SIG-M5 treated with dmso at 0.1 percent for 504 hours (cell line): ENCODE measurements around the gene DAB1.
"Not testable (repeated sequence)": the region's sequence is repeated elsewhere in the genome, so short reads cannot be mapped to it uniquely, and the experiment has no call there.

Source experiments
- DNase-seq: peaks from one replicate; lab custom pipeline; 2025; ENCODE audit not compliant: unreplicated experiment; lab: John Stamatoyannopoulos, UW

Gene DAB1

DNA sequence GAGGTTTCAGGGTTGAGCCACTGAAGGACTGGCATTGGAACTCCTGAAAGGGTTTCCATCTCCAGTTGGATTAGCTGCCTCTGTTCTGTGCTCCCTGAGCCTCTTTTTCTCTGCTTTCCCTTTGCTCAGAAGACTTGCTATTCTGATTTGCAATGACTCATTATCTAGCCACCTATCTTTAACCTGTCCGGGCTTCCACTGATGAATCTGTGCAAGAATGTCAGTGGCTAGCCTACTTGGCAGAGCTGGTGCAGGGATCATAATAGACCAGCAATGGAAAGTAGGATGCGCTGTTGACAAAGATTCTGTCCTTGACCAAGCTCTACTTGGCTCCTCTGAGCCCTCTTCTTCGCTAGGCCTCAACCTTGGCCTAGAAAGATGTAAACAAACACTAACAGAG lies 336.2 kb downstream of the DAB1 start:
- not testable (repeated sequence) for DNase-seq

DNA sequence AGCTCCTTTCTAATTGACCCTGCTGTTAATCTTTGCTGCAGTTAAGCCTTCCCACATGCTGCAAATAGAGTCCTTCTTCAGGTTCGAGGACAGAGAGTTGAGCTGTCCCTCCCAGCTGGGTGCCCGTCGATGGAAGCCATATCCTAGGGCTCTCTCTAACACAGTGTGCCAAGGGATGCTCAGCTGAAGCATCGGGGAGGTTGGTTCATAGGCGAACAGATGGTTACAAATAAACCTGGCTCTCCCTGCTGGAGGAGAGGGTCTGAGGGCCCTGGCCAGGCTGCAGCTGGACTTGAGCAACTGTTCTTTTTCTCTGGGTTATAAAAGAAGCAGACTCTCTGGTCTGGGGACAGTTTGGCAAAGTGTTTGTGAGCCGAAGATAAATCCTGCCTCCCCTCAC lies 337.7 kb downstream of the DAB1 start:
- DNase-seq: no peak

DNA sequence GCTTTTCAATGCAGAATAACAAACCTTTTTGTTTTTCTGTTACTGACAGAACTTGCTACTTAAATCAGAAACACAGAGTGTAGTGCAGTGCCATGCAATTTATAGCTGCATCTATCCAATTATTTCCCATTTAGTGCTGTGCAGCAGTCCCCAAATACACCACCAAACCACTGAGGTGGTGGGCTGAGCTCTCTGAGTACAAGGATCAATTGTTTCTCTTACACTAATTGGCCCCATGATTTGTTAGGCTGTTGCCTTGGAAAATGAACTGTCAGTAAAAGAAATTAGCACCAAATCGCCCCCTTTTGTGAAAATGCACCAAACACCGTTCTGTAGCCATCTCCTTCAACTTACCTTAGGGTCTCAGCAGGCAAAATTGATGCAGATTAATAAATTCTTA lies 339.2 kb downstream of the DAB1 start:
- no peak for DNase-seq

DNA sequence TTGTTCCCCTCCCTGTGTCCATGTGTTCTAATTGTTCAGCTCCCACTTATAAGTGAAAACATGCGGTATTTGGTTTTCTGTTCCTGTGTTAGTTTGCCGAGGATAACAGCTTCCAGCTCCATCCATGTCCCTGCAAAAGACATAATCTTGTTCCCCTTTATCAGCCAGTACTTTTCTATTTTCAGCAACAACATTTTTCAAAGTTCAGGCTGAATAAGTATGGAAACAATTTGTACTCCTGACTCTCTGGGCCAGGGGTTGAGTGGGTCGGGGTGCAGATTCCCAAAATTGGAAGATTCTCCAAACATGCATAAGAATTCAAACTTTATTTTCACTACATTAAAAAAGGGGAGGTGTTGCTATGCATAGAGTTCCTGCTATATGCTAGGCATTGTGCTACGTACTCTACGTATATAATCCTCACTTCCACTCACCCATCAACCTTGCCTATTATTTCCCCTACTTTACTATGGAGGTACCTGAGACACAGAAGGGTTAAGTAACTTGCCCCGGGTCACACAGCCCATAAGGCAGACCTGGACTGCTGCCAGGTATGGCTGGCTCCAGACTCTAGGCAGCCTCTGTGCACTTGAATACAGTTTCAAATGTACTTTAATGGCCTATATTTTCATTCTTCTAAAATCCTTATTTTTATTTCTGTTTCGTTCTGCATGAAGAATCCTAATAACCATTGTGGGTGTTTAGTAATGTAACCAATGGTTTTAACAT lies 341.0 kb downstream of the DAB1 start:
- DNase-seq: no peak

DNA sequence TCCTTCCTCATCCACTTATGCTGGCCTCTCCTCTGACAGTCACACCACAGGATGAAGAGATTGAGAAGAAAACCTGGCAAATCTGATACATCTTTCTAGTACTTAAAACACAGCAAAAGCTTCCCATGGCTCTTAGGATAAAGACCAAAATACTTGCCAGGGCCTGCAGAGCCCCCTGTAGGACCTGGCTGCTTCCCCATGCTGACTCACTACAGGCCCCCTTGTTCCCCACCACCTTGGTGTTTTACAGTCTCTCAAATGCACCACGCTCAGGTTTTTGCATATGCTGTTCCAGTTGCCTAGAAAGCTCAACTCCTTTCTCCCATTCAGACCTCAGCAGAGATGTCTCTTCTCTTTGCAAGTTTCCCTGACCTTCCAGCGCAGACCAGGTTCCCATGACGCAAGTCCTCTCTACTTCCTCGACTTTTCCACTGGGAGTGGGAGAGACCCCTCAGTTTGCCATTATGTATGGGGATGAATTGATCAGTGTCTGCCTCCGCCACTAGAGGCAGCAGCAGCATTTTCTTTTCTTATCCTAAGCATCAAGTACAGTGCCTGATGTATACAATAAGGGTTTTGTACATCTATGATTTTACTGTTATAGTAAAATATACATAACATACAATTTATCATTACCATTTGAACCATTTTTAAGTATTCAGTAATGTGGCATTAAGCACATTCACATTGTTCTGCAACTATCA lies 344.3 kb downstream of the DAB1 start:
- no peak for DNase-seq

DNA sequence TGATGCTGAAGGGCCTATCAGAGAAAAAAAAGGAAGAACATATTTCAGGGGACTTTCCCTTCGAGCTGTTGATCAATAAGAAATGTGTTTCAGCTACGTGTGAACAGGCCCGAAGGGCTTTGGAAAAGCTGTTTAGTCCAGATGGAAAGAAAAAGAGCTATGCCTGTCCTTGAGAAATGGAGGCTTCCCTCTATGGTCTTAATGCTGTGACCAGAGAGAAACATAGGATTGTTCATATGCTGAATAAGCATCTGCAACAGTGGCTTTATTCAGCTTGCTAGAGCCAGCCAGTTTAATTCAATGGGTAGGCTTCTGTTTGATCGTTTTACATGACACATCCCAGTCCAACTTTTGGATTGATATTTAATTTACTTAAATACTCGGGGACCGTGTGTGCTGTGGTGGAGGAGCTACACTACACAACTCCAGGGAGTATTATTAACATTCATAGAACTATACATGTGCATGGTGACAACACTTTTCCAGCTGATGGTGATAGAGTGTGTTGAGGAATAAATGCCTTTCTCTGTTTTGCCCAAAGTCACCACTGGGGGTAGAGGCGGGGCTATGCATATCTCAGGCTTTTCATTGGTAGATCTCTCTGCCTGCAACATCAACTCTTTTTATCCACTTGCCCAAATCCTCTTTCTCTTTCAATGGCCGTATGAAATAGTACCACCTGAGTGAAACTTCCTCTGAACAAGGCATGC lies 351.3 kb downstream of the DAB1 start:
- no peak for DNase-seq

DNA sequence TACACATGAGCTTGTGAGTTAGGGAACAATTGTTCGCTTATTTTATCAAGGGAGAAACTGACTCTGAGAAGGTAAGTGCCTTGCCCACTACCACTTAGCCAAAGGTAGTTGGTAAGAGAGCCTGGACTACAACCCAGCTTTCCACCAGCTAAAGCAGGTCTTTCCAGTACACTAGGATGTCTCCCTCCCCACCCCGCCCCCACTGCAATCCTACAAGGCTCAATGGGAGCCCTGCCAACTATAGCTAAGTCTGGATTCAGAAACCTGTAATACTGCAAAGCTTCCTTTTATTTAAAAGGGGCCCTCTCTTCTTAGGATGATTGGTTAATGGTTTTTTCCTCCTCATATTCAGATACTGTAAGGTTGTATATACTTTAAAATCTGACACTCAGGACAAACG lies 356.0 kb downstream of the DAB1 start:
- DNase-seq: no peak

DNA sequence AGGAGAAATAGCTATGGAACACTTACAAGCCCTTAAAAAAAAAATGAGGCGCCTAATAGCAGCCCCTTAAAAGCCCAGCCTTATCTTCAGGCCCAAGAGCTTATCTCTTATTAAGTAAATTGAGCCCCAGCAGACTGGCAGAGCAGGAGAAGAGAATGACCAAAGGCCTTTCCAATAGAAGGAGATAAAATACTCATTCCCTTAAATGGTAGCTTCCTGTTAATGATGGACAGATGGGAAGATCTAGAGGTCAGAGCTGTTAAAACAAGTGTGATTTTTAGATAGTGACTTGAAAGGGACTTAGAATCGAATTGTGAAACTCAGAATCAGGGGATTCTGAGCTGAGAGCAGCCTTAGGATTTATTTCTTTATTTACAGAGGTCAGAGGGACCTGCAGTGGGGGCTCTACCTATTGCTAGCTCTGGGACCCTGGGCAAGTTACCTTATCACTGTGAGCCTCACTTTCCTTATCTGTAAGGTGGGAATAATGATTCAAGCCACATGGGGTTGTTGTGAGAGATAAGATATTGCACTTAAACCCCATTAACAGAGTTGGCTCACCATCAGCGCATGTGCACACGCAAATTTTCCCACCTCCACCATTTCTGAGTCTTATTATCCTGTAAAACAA lies 356.8 kb downstream of the DAB1 start:
- no peak for DNase-seq

DNA sequence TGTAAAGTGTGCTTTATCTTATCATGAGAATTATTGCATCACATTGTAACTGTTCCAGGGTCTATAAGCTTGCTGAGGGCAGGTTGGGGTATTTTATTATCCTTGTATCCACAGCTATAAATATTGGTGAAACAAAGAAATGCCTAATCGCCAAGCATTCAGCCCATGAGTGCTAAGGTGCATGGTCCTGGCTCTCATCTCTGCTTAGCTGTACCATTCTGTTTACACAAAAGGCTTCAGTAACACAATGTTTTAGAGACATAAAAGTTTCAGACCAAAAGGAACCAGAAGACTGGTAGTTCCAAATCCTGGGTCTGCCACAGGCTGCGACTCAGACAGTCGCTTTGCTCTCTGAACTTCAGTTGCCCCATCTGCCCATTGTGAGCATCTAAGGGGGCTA lies 358.4 kb downstream of the DAB1 start:
- no peak for DNase-seq

DNA sequence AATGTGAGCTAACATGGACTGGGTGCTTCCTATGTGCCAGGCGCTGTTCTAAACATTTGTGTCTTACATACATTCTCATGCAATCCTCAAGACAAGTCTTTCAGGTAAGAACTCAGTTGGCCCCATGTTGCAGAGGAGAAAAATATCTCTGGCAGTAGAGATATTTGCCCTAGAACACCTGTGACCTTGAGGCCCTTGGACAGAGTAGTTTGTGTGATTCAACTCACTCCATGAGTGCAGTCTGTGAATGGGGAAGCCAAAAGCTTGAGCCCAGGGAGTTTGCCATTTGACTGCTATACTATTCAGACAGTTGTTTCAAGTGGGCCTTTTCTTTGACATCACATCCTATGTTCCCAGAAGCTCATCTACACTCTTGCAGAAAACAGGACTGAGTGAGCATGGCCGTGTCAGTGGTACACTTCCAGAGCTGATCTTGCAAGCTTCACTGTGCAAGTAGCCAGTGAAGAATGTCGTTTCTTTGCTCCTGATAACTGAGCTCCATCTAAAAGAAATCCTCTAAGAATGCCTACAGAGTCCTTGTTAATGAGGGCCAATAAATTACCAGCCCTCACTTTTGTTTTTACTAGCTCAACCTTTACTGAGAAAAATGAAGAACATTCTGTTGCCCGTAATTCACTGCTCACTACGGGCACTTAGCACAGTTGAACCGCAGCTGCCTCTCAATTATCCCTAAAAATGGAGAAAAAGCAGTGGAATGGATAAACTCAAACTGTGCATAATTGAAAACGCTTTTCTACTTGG lies 359.3 kb downstream of the DAB1 start:
- DNase-seq: no peak

DNA sequence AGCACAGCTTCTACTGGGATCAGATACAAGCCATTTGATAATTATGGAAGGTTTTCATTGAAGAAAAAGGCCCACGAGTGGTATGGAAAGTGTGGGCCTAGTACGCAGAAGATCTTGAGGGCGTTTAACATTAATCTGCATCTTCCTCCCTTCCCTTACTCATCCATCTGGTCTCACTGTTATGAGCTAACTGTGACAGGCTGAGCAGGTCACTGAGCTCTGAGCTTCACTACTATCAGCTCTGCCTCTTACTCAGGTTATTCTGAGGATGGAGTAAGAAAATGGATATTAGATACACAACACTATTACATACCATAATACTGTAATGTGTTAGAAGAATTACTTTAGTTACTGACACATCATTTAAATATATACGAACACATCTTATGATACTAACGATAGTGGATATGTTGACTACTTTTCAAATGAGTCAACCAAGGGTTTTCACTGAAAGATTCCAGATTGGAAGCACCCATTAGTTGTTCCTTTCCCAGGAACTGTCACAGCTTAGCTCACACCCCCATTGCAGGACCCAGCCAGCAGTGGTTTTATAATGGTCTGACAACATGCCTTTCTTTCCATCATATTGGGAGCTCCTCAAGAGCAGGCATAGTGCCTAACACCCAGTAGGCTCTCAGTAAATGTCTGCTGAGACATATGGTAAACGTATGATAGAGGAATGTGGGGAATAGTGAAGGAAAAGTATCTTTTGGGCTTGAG lies 360.3 kb downstream of the DAB1 start:
- no peak for DNase-seq

DNA sequence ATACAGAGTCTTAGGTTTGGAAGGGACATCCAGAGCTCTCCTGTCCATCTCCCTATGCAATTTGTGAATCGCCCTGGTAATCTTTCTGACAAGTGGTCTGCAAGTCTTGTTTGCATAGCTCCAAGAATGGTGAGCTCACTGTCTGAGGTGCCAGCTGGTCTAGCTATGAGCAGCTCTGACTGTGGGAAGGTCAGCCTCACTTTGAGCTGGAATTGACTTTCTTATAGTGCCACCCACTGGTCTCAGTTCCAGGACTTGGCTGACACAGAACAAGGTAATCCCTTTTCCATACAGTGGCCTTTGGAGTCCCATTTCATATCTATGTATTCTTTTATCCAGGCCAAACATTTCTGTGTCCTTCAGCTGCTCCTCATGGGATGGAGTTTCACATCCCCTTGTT lies 362.5 kb downstream of the DAB1 start:
- DNase-seq: no peak

DNA sequence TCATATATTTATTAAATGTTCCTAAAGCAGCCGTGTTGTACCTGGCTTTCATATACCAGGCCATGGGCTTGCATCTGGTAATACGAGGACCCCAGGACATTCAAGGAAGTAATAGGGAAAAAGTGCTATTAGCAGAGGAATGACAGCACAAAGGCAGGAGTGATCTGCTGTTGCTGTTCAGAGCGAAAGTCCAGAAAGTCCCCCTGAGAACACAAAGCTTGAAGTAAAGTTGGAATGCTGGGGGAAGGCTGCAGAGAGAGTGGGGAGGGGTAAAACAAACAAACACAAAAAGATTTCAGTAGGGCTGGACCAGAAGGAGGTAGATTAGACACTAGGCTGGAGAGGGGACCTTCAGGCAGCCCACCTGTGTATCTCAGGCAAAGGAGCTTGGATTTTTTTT lies 363.4 kb downstream of the DAB1 start:
- DNase-seq: no peak

DNA sequence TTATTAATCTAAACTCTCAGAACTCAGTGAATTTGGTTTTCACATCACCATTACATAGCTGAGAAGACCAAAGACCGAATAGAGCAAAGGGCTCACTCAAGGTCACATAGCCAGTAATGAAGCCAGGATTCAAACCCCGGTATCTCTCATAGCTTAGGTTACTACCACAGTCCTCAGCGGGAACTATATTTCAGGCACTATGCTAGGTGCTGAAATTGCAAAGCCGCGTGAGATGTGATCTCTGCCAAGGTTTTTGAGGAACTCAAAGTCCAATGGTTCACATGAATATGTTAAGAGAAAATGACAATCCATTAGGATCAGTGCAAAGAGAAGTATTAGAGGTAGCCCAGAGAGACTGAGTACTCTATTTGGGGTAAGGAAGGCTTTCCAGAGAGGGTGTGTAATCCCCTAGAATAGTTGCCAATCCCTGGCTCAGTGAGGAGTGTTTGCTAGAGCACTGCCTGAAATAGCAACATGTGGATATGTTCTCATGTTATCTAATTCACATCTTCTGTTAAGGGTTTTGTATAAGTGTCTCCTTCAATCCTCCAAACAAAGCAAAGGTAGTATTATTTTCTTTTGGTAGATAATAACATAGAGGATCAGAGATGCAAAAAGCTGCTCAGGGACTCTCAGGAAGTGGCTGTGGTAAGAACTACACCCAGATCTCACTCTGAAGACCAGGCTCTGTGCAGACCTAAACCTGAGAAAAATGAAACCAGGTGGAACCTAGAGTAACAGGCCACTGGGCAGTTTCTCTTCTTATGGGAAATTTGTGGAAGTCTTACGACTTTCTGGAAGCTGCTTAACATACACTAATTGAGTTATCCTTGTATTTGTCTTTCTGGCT lies 365.0 kb downstream of the DAB1 start:
- no peak for DNase-seq

DNA sequence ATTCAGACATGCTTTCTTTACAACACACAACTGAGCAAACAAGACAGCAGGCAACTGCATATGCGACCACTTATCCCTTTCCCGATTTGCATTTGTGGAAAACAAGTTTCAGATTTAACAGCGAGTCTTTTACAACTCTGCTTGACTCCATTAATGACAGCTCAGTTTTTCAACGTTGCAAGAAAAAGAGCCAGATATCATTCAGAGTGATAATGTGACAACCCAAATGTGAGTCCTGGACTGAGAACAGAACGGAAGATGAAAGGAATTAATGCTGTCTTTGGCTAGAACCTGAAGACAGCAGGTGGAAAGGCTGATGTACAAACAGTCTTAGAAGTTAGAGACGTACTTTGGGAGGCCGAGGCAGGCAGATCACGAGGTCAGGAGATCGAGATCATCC lies 375.0 kb downstream of the DAB1 start:
- no peak for DNase-seq

DNA sequence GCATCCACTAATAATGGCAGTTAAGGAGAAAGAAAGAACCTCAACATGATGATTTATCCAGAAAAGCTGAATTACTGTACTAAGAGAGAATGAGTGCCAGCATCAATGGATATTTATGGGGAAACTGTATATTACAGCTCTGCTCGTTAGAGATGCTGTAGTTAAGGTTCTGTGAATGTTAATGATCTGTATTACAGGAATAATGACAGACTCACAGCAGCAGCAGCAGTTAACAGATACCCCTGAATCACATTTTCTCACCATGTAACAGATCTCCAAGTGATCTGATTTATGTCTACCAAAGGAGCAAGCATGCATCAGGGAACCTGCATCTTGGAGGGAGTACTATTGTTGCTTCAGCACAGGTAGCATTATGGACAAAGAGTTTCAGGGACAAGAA lies 377.4 kb downstream of the DAB1 start:
- no peak for DNase-seq

DNA sequence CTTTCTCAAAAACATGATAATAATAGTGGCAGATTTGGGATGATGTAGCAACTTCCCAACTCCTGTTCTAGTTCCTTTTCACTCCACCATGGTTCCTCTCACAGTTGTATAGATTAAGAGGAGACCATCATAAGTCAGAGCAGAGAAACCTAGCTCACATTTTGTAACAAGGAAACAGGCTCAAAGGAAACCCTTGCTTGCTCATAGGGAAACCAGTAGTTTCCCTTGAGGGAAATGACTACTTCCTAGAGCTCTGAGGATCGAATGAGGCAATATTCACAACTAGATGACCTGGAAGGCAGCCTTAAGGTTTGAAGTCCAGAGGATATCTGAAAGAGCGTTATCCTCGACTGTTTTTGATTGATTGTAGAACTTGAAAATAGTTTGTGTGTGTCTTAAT lies 382.0 kb downstream of the DAB1 start:
- no peak for DNase-seq

DNA sequence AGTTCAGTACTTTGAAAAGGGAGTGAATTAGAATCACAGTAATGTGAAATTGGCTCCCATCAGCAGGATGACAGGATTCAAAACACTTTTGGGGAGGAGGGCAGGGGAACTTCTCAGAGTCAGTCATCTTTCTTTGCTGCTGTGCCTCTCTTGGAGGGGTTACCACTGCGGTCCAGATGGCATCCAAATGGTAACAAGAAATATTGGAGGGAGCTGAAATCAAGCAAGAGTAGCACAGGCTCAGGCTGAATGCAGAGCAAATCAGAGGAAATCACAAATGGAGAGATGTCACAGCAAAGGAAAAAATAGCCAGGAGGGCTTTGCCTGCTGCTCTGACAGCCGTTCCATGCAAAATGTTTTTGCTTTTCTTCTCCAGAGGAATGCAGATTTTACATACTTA lies 383.0 kb downstream of the DAB1 start:
- DNase-seq: no peak
